H1 (cell line): ENCODE results near the gene AP1S3. TPM values are rescaled to one million over a fixed set of nuclear protein-coding genes. Genes with fewer than 3 reads are reported as not detected.

Source experiments
- CTCF ChIA-PET: fragments of 300-600 bp; sonication (Branson Sonifier 250); formaldehyde crosslinking; loops from one replicate; lab custom pipeline; 2021; ENCODE audit not compliant: partially characterized antibody; lab: Charles Lee
- POLR2A ChIA-PET: fragments of 300-600 bp; sonication (Branson Sonifier 250); formaldehyde crosslinking; loops from one replicate; lab custom pipeline; 2021; ENCODE audit warnings: inconsistent platforms; ENCODE audit not compliant: partially characterized antibody; lab: Charles Lee
- DNase-seq, 2 experiments: peaks; one replicate each; pipeline versions ENCODE4 v3.0.0 to v3.0.0-alpha.2; 2010 to 2022; ENCODE audit warnings: low spot score in 2 of 2, low read depth in 1 of 2, mixed read lengths in 1 of 2
- FAIRE-seq: peaks from 2 replicates; lab custom pipeline; 2011; peaks lifted over from hg19 to GRCh38; lab: Jason Lieb, UNC
- H2AFZ ChIP-seq: 2 replicates; pipeline ENCODE4 v1.8.1; 2012; ENCODE audit warnings: low read length, inconsistent platforms
- H2AK5ac ChIP-seq: 2 replicates; pipeline ENCODE4 v1.6.1; 2013; ENCODE audit warnings: low read depth, low read length
- H2BK120ac ChIP-seq: replicated peaks from 2 replicates; pipeline ENCODE3; 2013; ENCODE audit warnings: low read depth, low read length, inconsistent platforms
- H2BK12ac ChIP-seq: 2 replicates; pipeline ENCODE4 v1.6.1; 2013; ENCODE audit warnings: low read depth, low read length
- H2BK15ac ChIP-seq: 2 replicates; pipeline ENCODE4 v1.6.1; 2013; ENCODE audit warnings: low read length
- H2BK20ac ChIP-seq: 2 replicates; pipeline ENCODE4 v1.6.1; 2013; ENCODE audit warnings: low read length
- H2BK5ac ChIP-seq: 2 replicates; pipeline ENCODE4 v1.6.1; 2013; ENCODE audit warnings: low read depth, low read length
- H3K14ac ChIP-seq: 2 replicates; pipeline ENCODE4 v1.6.1; 2013; ENCODE audit warnings: inconsistent platforms; ENCODE audit not compliant: insufficient read length
- H3K18ac ChIP-seq: 2 replicates; pipeline ENCODE4 v1.6.1; 2013; ENCODE audit warnings: low read length; ENCODE audit errors: extremely low read depth
- H3K23ac ChIP-seq: 2 replicates; pipeline ENCODE4 v1.6.1; 2013; ENCODE audit warnings: inconsistent platforms; ENCODE audit not compliant: insufficient read length
- H3K23me2 ChIP-seq: 2 replicates; pipeline ENCODE4 v1.6.1; 2013; ENCODE audit warnings: low read depth, low read length
- H3K27ac ChIP-seq: 2 replicates; pipeline ENCODE4 v1.6.1; 2011; ENCODE audit warnings: low read depth, low read length, inconsistent platforms
- H3K27me3 ChIP-seq, 4 experiments: replicated peaks in 1 of 4; 1 replicate in 1 of 4; 2 replicates in 3 of 4; pipeline versions ENCODE4 v1.6.1 to v1.8.1; 2011 to 2013; ENCODE audit warnings: low read length in 3 of 4, mild to moderate bottlenecking in 3 of 4, inconsistent platforms in 2 of 4, mixed read lengths in 2 of 4, moderate library complexity in 1 of 4; ENCODE audit not compliant: control insufficient read depth in 3 of 4, insufficient read depth in 3 of 4; ENCODE audit errors: extremely low read depth in 1 of 4
- H3K36me3 ChIP-seq, 4 experiments: 2 replicates each; pipeline versions ENCODE4 v1.6.1 to v1.8.1; 2011 to 2013; ENCODE audit warnings: mild to moderate bottlenecking in 4 of 4, low read length in 3 of 4, moderate library complexity in 2 of 4, control low read depth in 1 of 4, inconsistent platforms in 1 of 4; ENCODE audit not compliant: insufficient read depth in 4 of 4, control insufficient read depth in 2 of 4
- H3K4ac ChIP-seq: replicated peaks from 2 replicates; pipeline ENCODE3; 2013; ENCODE audit warnings: low read length, low read depth, mixed read lengths, inconsistent platforms; ENCODE audit not compliant: insufficient read length
- H3K4me1 ChIP-seq, 4 experiments: replicated peaks in 1 of 4; 1 replicate in 1 of 4; 2 replicates in 3 of 4; pipeline versions ENCODE4 v1.6.1 to v1.8.1; 2011 to 2013; ENCODE audit warnings: low read length in 3 of 4, inconsistent platforms in 2 of 4, mixed read lengths in 1 of 4; ENCODE audit not compliant: insufficient read depth in 4 of 4, control insufficient read depth in 3 of 4
- H3K4me2 ChIP-seq, 2 experiments: 2 replicates each; pipeline versions ENCODE4 v1.6.1 to v1.8.1; 2011 to 2013; ENCODE audit warnings: low read depth in 2 of 2, low read length in 2 of 2, control low read depth in 1 of 2, inconsistent platforms in 1 of 2, mild to moderate bottlenecking in 1 of 2; ENCODE audit not compliant: insufficient read depth in 1 of 2
- H3K4me3 ChIP-seq, 4 experiments: fragments of 200-600, 300-600 bp in 1 of 4; sonication (generic), shearing (Covaris generic), sonication (Bioruptor Twin) in 1 of 4; 2 replicates each; pipeline versions ENCODE4 v1.5.1 to v1.8.1; 2011 to 2016; ENCODE audit warnings: low read length in 4 of 4, low read depth in 3 of 4, control low read depth in 2 of 4, inconsistent platforms in 2 of 4, mild to moderate bottlenecking in 2 of 4, mixed read lengths in 1 of 4, moderate library complexity in 1 of 4; ENCODE audit not compliant: insufficient read depth in 2 of 4; ENCODE audit errors: extremely low read depth in 1 of 4
- H3K56ac ChIP-seq: replicated peaks from 2 replicates; pipeline ENCODE3; 2013; ENCODE audit warnings: low read depth, mild to moderate bottlenecking, mixed read lengths, low read length, inconsistent platforms; ENCODE audit not compliant: insufficient read length
- H3K79me1 ChIP-seq: 2 replicates; pipeline ENCODE4 v1.6.1; 2013; ENCODE audit warnings: low read depth, low read length, control low read depth
- H3K79me2 ChIP-seq, 2 experiments: 2 replicates each; pipeline versions ENCODE4 v1.6.1 to v1.8.1; 2012 to 2013; ENCODE audit warnings: low read length in 2 of 2, mild to moderate bottlenecking in 2 of 2, inconsistent platforms in 1 of 2; ENCODE audit not compliant: insufficient read depth in 2 of 2, control insufficient read depth in 1 of 2
- H3K9ac ChIP-seq, 4 experiments: replicated peaks in 1 of 4; 1 replicate in 1 of 4; 2 replicates in 3 of 4; pipeline versions ENCODE4 v1.6.1 to v1.8.1; 2011 to 2013; ENCODE audit warnings: low read depth in 3 of 4, low read length in 3 of 4, control low read depth in 2 of 4, mild to moderate bottlenecking in 2 of 4, moderate library complexity in 2 of 4, inconsistent platforms in 1 of 4; ENCODE audit errors: extremely low read depth in 1 of 4
- H3K9me3 ChIP-seq, 2 experiments: 2 replicates each; pipeline versions ENCODE4 v1.6.1 to v1.8.1; 2012 to 2013; ENCODE audit warnings: mild to moderate bottlenecking in 2 of 2, moderate library complexity in 2 of 2, control low read depth in 1 of 2, inconsistent platforms in 1 of 2, low read depth in 1 of 2, low read length in 1 of 2, mixed read lengths in 1 of 2; ENCODE audit not compliant: insufficient read depth in 2 of 2
- H4K20me1 ChIP-seq, 2 experiments: replicated peaks in 1 of 2; 2 replicates each; pipeline versions ENCODE3 to v1.8.1; 2011 to 2013; ENCODE audit warnings: inconsistent platforms in 2 of 2, low read length in 2 of 2, mild to moderate bottlenecking in 1 of 2; ENCODE audit not compliant: insufficient read depth in 2 of 2, control insufficient read depth in 1 of 2
- H4K5ac ChIP-seq: 2 replicates; pipeline ENCODE4 v1.6.1; 2013; ENCODE audit warnings: low read length, low read depth, mixed read lengths, inconsistent platforms; ENCODE audit not compliant: insufficient read length
- H4K8ac ChIP-seq: 2 replicates; pipeline ENCODE4 v1.8.0; 2013; ENCODE audit warnings: mild to moderate bottlenecking, moderate library complexity, low read length, inconsistent platforms; ENCODE audit not compliant: insufficient read depth; ENCODE audit errors: extremely low read depth
- H4K91ac ChIP-seq: replicated peaks from 2 replicates; pipeline ENCODE3; 2013; ENCODE audit warnings: low read length, mixed read lengths, inconsistent platforms; ENCODE audit not compliant: insufficient read length
- RAD21 ChIP-seq, 2 experiments: IDR thresholded peaks in 1 of 2; conservative IDR thresholded peaks in 1 of 2; 2 replicates each; pipeline ENCODE4 v1.6.1; 2011; ENCODE audit warnings: low read depth in 2 of 2, low read length in 2 of 2, improper control_type of control experiment in 1 of 2, inconsistent platforms in 1 of 2, mild to moderate bottlenecking in 1 of 2, moderate library complexity in 1 of 2
- SIRT6 ChIP-seq: IDR thresholded peaks from one replicate; pipeline ENCODE4 v1.7.1; 2012; ENCODE audit warnings: low read length, inconsistent platforms
- WGBS, 2 experiments: shearing (Covaris generic) in 1 of 2; methylation state at CpG; one replicate each; pipeline versions ENCODE4 v1.1.6 to v1.1.7; 2013 to 2015; ENCODE audit warnings: low lambda C conversion rate in 2 of 2, mixed read lengths in 2 of 2, inconsistent platforms in 1 of 2, low coverage in 1 of 2, missing lambda C conversion rate in 1 of 2; ENCODE audit not compliant: insufficient replicate concordance in 2 of 2, insufficient coverage in 1 of 2, insufficient read length in 1 of 2; ENCODE audit errors: extremely low coverage in 1 of 2, missing lambda C conversion rate in 1 of 2; 5-methylcytosine and 5-hydroxymethylcytosine counted together
- polyA plus RNA-seq, 7 experiments: library from polyadenylated mRNA; depleted of rRNA in 3 of 7; stranded (reverse) in 5 of 7; unstranded in 2 of 7; fragments of >200 nt in 5 of 7; fragments of 200-250 nt in 2 of 7; gene quantifications; 1 replicate in 5 of 7; 2 replicates in 1 of 7; 4 replicates in 1 of 7; pipeline versions ENCODE4 v1.2.1 to v1.2.3, GENCODE V29; 2011 to 2013; ENCODE audit warnings: missing spikeins in 2 of 7, mixed read lengths in 2 of 7
- total RNA-seq: library from RNA; stranded (reverse); fragmentation: NEBNext Ultra II Directional; extraction: Animal tissue kit (Norgen Biotek cat#: 25700); gene quantifications from 2 replicates; pipeline ENCODE4 v1.2.1, GENCODE V29; 2021
- TF ChIP-seq, protein P1 (sequence below), 3 experiments: IDR thresholded peaks; 1 replicate in 2 of 3; 2 replicates in 1 of 3; pipeline versions ENCODE4 v1.5.1 to v1.6.1; 2011; ENCODE audit warnings: low read length in 3 of 3, mild to moderate bottlenecking in 3 of 3, inconsistent platforms in 2 of 3, low read depth in 1 of 3, moderate library complexity in 1 of 3; ENCODE audit not compliant: insufficient read depth in 1 of 3; ENCODE audit errors: control extremely low read depth in 1 of 3

AP1S3 gene
- total and polyA plus RNA-seq, 2 of the 8 experiments (the other 6 are each of a cell fraction or from before 2014, with no cell fraction given): 3.9 to 20.2 TPM

DNA sequence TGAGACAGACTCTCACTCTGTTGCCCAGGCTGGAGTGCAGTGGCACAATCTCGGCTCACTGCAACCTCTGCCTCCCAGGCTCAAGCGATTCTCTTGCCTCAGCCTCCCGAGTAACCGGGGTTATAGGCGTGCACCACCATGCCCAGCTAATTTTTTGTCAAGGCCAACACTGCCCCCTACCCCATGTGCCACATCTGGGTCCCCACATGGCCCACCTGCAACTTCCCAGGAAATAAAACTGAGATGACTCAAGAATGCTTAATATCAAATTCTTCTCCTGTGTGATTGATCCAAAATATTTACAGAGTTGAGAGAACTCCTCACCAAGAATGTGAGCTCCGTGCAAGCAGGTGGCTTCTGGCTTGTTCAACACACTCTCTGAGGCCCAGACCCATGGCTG lies 9.1 kb downstream of the AP1S3 start:
- WGBS, 2 experiments: 94% methylated on average over 6 of the region's 6 CpGs; no CpG with 5 or more reads in 1 of the 2 experiments
- H2AFZ ChIP-seq: no peak overlapping the region
- CTCF ChIA-PET: interaction anchor here (0.6 to 2.4 kb wide), 8 partner anchors 9 to 1128 kb away, joined by 3 to 10 read pairs (median 4); partner anchors contain the start of gene AP1S3
- H4K91ac ChIP-seq: no peak overlapping the region
- H3K4ac ChIP-seq: no peak overlapping the region
- H3K9me3 ChIP-seq: no peaks in the 10 kb centered on the region
- no peak overlapping the region for H3K23ac ChIP-seq
- no peak overlapping the region for H3K56ac ChIP-seq
- no peak overlapping the region for H4K5ac ChIP-seq
- H3K79me2 ChIP-seq: peaks cover 0 to 28% of the 10 kb centered on the region in 2 experiments; a peak in 2 of 4 replicates
- POLR2A ChIA-PET: no interaction called here
- no peak overlapping the region for H3K9ac ChIP-seq
- no peak overlapping the region; the same call in 1 of the 2 replicates for H3K18ac ChIP-seq
- H3K27me3 ChIP-seq: no peaks in the 10 kb centered on the region
- H3K79me1 ChIP-seq: peaks cover 2% of the 10 kb centered on the region; the same call in 1 of the 2 replicates
- no peak overlapping the region for H3K27ac ChIP-seq
- H2BK15ac ChIP-seq: no peak overlapping the region
- no peaks in the 10 kb centered on the region for H3K36me3 ChIP-seq
- no peak overlapping the region for H4K8ac ChIP-seq
- no peak overlapping the region for H2BK12ac ChIP-seq
- no peak overlapping the region for H3K4me2 ChIP-seq
- DNase-seq (no peak), FAIRE-seq (no peak)
- no peak overlapping the region for H2BK20ac ChIP-seq
- H3K4me3 ChIP-seq: no peak overlapping the region
- H2BK120ac ChIP-seq: no peak overlapping the region
- H2BK5ac ChIP-seq: no peak overlapping the region
- H3K23me2 ChIP-seq: no peaks in the 10 kb centered on the region
- H2AK5ac ChIP-seq: no peak overlapping the region
- TF ChIP-seq, protein P1, sequence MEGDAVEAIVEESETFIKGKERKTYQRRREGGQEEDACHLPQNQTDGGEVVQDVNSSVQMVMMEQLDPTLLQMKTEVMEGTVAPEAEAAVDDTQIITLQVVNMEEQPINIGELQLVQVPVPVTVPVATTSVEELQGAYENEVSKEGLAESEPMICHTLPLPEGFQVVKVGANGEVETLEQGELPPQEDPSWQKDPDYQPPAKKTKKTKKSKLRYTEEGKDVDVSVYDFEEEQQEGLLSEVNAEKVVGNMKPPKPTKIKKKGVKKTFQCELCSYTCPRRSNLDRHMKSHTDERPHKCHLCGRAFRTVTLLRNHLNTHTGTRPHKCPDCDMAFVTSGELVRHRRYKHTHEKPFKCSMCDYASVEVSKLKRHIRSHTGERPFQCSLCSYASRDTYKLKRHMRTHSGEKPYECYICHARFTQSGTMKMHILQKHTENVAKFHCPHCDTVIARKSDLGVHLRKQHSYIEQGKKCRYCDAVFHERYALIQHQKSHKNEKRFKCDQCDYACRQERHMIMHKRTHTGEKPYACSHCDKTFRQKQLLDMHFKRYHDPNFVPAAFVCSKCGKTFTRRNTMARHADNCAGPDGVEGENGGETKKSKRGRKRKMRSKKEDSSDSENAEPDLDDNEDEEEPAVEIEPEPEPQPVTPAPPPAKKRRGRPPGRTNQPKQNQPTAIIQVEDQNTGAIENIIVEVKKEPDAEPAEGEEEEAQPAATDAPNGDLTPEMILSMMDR (IDR thresholded peaks at IDR 0.05; ENCODE audit: control extremely low read depth in 1 of 3, insufficient read depth in 1 of 3, low read depth in 1 of 3, low read length in 3 of 3): peak in 1 of 3 experiments; percentile 9; a peak in 1 of 4 replicates
- TF ChIP-seq RAD21 (IDR thresholded peaks at IDR 0.05 in 1 of 2, conservative IDR thresholded peaks at IDR 0.05 in 1 of 2; ENCODE audit: low read depth in 2 of 2, low read length in 2 of 2): peak in 1 of 2 experiments; percentile 37; a peak in 3 of 4 replicates
- no peak for TF ChIP-seq SIRT6
- H4K20me1 ChIP-seq: peaks cover 0 to 1% of the 10 kb centered on the region in 2 experiments
- peaks cover 4 to 8% (median 6%) of the 10 kb centered on the region in 4 experiments; a peak in 5 of 7 replicates for H3K4me1 ChIP-seq
- no peak overlapping the region for H3K14ac ChIP-seq
